ENCODE results near the gene PIK3R3. TPM values are rescaled to one million over a fixed set of nuclear protein-coding genes. Genes with fewer than 3 reads are reported as not detected.
A peak's percentile ranks its signal among the peaks of the same experiment; 100 is the strongest.
"Not testable (repeated sequence)": the region's sequence is repeated elsewhere in the genome, so short reads cannot be mapped to it uniquely, and the experiment has no call there.

Gene PIK3R3
- total RNA-seq, 2 donors from 2014 or later: 8.2 TPM

GRCh38 chr1:46062651-46063319 lies 69.6 kb downstream of the PIK3R3 start:
- intact Hi-C loops (cut with DNase I): no loop called here
- Histone ChIP-seq H3K9me3 (no peaks in the 10 kb centered on the region), H3K4me1 (no peaks in the 10 kb centered on the region), H3K27ac (no peak overlapping the region), H3K9ac (ENCODE audit: low read depth in 2 of 2, low read length in 2 of 2) (no peak overlapping the region), H3K4me3 (no peak overlapping the region), H3K36me3 (no peaks in the 10 kb centered on the region), H3K27me3 (no peaks in the 10 kb centered on the region)
- TF ChIP-seq CTCF (IDR thresholded peaks at IDR 0.05): no peak
- peak; percentile 22 for DNase-seq

GRCh38 chr1:46061146-46061545 lies 71.3 kb downstream of the PIK3R3 start:
- Histone ChIP-seq H3K4me1 (no peaks in the 10 kb centered on the region), H3K36me3 (no peaks in the 10 kb centered on the region), H3K4me3 (no peak overlapping the region), H3K27ac (no peak overlapping the region), H3K9ac (ENCODE audit: low read depth in 2 of 2, low read length in 2 of 2) (no peak overlapping the region), H3K27me3 (no peaks in the 10 kb centered on the region), H3K9me3 (no peaks in the 10 kb centered on the region)
- no peak for TF ChIP-seq CTCF (IDR thresholded peaks at IDR 0.05)
- no peak for DNase-seq
- intact Hi-C loops (cut with DNase I): no loop called here

- no peak for TF ChIP-seq CTCF (IDR thresholded peaks at IDR 0.05)
- no peaks in the 10 kb centered on the region for H3K27me3 ChIP-seq
- no peak overlapping the region for H3K27ac ChIP-seq
- no peaks in the 10 kb centered on the region for H3K4me1 ChIP-seq
- intact Hi-C loops (cut with DNase I): no loop called here
- DNase-seq: no peak
- no peaks in the 10 kb centered on the region for H3K36me3 ChIP-seq
- H3K9ac ChIP-seq (ENCODE audit: low read depth in 2 of 2, low read length in 2 of 2): no peak overlapping the region
- no peaks in the 10 kb centered on the region for H3K9me3 ChIP-seq
- no peak overlapping the region for H3K4me3 ChIP-seq
Measured at GRCh38 chr1:46058936-46059335, 73.5 kb downstream of the PIK3R3 start.

GRCh38 chr1:46057781-46058180 lies 74.6 kb downstream of the PIK3R3 start:
- Histone ChIP-seq H3K9ac (ENCODE audit: low read depth in 2 of 2, low read length in 2 of 2) (no peak overlapping the region), H3K4me3 (no peak overlapping the region), H3K36me3 (no peaks in the 10 kb centered on the region), H3K4me1 (no peaks in the 10 kb centered on the region), H3K27me3 (no peaks in the 10 kb centered on the region), H3K27ac (no peak overlapping the region), H3K9me3 (no peaks in the 10 kb centered on the region)
- DNase-seq: no peak
- TF ChIP-seq CTCF (IDR thresholded peaks at IDR 0.05): no peak
- intact Hi-C loops (cut with DNase I): no loop called here

- not testable (repeated sequence) for H3K4me1 ChIP-seq, H3K36me3 ChIP-seq
Measured at GRCh38 chr1:46057215-46057614, 75.2 kb downstream of the PIK3R3 start.

GRCh38 chr1:46056325-46056724 lies 76.1 kb downstream of the PIK3R3 start:
- Histone ChIP-seq H3K27ac (no peak overlapping the region), H3K9ac (ENCODE audit: low read depth in 2 of 2, low read length in 2 of 2) (no peak overlapping the region), H3K27me3 (no peaks in the 10 kb centered on the region), H3K4me1 (no peaks in the 10 kb centered on the region), H3K36me3 (no peaks in the 10 kb centered on the region), H3K4me3 (no peak overlapping the region), H3K9me3 (no peaks in the 10 kb centered on the region)
- intact Hi-C loops (cut with DNase I): no loop called here
- no peak for TF ChIP-seq CTCF (IDR thresholded peaks at IDR 0.05)
- no peak for DNase-seq

More at GRCh38 chr1:46057215-46057614, 75.2 kb downstream of the PIK3R3 start:
- H3K4me3 ChIP-seq; H3K9ac ChIP-seq (ENCODE audit: low read depth in 2 of 2, low read length in 2 of 2); intact Hi-C loops (cut with DNase I); H3K9me3 ChIP-seq; DNase-seq; H3K27me3 ChIP-seq; H3K27ac ChIP-seq: not testable (repeated sequence)

All from colonic mucosa (tissue), 4 donors.